GM12864 (cell line): ENCODE data around the gene TDRD5.

Experiments used
- DNase-seq: peaks from one replicate; pipeline ENCODE4 v3.0.0-alpha.2; 2011; ENCODE audit warnings: low read depth
- H3K4me3 ChIP-seq: 2 replicates; pipeline ENCODE4 v1.5.1; 2011; ENCODE audit warnings: mild to moderate bottlenecking, low read depth, low read length, control low read depth
- TF ChIP-seq, protein P1 (sequence below): IDR thresholded peaks from 2 replicates; pipeline ENCODE4 v1.5.1; 2011; ENCODE audit warnings: low read depth, mild to moderate bottlenecking, moderate library complexity, low read length, control low read depth, inconsistent platforms; ENCODE audit errors: missing control alignments

The TDRD5 gene

DNA sequence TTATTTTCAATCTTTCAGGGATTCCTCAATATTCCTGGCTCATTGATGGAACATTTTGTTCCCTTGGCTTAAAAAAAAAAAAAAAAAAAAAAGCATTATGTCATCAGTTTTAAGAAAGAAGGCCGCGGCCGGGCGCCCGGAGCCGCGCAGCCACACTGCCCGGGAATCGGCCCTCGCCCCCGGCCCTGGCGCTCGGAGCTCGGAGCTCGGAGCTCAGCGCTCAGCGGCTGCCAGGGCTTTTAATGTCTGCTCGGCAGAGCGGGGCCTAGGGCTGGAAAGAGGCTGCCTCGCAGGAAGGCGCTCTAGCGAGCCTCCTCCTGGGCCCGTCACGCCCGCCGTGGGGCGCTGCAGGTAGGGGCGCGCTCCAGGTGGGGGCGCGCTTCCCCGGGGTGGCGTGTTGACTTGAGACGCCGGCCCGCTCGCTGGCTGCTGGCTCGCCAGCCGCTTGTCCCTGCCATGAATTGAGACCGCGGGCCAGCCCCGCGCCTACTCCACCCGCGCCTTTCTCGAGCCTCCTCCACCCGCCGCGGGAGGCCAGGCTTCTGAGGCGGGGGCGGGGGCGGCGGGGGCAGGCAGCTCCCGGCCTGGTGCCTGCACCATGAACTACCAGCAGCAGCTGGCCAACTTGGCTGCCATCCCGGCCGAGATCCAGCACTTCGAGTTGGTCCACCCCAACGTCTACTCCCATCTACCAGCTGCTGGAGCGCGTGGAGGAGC, 5.4 kb upstream of the TDRD5 start:
- TF ChIP-seq, protein P1, sequence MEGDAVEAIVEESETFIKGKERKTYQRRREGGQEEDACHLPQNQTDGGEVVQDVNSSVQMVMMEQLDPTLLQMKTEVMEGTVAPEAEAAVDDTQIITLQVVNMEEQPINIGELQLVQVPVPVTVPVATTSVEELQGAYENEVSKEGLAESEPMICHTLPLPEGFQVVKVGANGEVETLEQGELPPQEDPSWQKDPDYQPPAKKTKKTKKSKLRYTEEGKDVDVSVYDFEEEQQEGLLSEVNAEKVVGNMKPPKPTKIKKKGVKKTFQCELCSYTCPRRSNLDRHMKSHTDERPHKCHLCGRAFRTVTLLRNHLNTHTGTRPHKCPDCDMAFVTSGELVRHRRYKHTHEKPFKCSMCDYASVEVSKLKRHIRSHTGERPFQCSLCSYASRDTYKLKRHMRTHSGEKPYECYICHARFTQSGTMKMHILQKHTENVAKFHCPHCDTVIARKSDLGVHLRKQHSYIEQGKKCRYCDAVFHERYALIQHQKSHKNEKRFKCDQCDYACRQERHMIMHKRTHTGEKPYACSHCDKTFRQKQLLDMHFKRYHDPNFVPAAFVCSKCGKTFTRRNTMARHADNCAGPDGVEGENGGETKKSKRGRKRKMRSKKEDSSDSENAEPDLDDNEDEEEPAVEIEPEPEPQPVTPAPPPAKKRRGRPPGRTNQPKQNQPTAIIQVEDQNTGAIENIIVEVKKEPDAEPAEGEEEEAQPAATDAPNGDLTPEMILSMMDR, result no peak
- no peak for DNase-seq
- H3K4me3 ChIP-seq, result no peak overlapping the region

DNA sequence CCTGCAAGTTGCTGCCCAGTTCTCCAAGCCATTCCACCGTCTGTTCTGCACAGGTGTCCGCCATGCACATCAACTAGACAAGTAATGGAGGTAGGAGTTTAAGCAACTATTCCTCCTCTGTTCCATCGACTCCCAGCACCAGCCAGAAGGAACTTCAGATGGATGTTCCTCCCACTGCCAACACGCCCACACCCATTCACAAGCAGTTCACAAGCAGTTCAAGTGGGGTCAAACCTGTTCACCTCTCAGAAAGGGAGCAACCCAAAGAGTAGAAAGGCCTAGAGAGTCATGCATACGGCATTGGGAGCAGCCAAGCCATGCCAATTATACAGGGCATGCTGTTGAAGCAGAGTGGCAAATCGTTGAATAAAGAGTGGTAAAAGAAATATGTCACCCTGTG, 4.3 kb upstream of the TDRD5 start:
- TF ChIP-seq, protein P1, result no peak
- no peak overlapping the region for H3K4me3 ChIP-seq
- DNase-seq, result no peak

DNA sequence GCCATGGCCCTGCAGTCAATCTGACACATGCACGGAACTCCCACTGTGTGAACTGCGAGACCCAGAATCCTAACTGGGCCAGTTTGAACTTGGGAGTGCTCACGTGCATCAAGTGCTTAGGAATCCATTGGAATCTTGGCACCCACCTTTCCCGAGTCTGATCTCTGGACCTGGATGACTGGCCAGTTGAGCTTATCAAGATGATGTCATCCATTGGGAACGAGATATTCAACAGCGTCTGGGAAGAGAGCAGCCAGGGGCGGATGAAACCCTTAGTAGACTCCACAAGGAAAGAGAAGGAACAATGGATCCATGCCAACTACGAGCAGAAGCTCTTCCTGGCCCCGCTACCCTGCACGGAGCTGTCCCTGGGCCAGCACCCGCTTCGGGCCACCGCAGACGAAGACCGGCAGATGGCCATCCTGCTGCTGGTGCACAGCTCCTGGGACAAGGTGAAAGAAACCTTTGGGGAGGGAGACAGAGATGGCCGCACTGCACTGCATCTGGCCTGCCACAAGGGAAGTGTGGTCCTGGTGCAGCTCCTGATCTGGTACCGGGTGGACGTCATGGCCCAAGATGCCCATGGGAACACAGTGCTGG, 3.1 kb upstream of the TDRD5 start:
- no peak overlapping the region for H3K4me3 ChIP-seq
- no peak for DNase-seq

DNA sequence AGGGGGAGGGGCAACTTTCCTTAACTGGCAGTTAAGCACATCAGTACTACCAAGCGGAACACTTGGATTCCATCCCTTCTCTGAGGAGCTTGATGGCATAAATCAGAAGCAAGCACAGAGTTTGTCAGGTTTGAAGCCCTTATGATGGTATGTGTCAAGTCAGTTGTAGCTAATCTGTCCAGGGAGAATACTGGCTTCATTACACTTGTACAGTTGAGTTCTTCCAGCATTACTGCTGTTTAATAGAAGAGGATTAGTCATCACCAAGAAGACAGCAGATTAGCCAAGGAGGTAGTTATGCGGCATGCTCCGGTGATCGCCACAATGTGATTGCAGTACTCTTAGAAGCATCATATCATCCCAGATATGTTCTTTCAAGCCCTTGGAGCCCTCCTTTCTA, 2.1 kb upstream of the TDRD5 start:
- no peak overlapping the region for H3K4me3 ChIP-seq
- TF ChIP-seq, protein P1, result no peak
- no peak for DNase-seq

More for the DNA sequence above, 3.1 kb upstream of the TDRD5 start:
- TF ChIP-seq, protein P1, result no peak

DNA sequence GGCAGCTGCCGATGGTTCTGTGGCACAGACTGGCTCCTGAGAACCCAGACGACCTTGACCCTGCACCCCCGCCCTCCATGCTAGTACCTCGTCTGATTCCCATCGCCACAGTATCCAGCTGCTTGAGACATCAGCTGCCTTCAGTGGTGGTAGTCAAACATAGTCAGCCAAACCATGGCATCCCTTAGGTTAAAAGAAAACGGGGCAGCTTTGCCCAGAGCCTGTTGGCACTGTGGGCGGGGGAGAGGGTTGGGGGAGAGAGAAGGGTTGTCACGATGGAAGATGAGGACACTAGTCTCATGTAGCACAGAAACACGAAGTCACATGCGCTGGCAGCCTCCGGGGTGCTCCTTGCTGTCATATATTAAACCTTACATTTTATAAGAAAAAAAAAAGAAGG, 961 bp upstream of the TDRD5 start:
- DNase-seq, result no peak
- H3K4me3 ChIP-seq, result no peak overlapping the region
- TF ChIP-seq, protein P1, result no peak

DNA sequence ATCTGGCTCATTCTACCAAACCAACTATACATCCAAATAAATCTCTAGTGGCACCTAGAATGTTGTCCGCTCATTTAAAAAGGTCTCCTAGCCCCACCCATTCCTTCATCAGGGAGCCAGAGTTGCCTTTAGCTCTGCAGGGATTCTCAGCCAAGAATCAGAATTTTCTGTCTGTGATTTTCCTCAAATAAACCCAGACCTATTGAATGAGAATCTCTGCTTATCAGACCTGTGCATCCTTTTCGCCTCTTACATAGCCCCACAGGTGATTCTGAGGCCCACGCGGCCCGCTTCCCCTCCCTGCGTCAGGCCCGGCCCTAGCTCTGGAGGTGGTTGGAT, 410 bp upstream of the TDRD5 start:
- TF ChIP-seq, protein P1, result no peak
- H3K4me3 ChIP-seq, result no peak overlapping the region
- no peak for DNase-seq

DNA sequence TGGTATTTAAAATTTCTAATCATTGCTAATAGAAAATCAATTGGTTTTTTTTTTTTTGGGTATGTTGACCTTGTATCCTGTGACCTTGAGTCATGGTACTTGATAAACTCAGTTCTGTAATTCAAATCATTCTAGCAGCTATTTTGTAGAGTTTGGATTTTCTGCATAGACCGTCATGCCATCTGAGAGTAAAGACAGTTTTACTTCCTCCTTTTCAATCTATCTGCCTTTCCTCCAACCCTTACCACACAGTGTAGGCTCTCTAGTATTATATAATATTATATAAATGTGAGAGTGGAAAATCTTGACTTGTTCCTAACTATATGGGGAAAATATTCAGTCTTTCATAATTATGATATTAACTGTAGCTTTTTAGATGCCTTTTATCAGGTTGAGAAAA, 7.0 kb downstream of the TDRD5 start:
- TF ChIP-seq, protein P1, result no peak
- H3K4me3 ChIP-seq, result no peak overlapping the region
- no peak for DNase-seq
